Testis (tissue), 2 donors: ENCODE data around the gene ZNF547.

Experiments used
- CTCF ChIP-seq, 3 experiments: fragments of 450-650 bp in 2 of 3; fragments of 200-600 bp in 1 of 3; sonication (generic) in 1 of 3; IDR thresholded peaks; one replicate each; pipeline ENCODE4 v1.5.1; 2016 to 2019; ENCODE audit warnings: antibody characterized with exemption in 3 of 3, mild to moderate bottlenecking in 2 of 3, moderate library complexity in 1 of 3
- POLR2A ChIP-seq: fragments of 450-650 bp; IDR thresholded peaks from one replicate; pipeline ENCODE4 v1.6.1; 2017; ENCODE audit warnings: antibody characterized with exemption, mild to moderate bottlenecking, moderate library complexity

DNA sequence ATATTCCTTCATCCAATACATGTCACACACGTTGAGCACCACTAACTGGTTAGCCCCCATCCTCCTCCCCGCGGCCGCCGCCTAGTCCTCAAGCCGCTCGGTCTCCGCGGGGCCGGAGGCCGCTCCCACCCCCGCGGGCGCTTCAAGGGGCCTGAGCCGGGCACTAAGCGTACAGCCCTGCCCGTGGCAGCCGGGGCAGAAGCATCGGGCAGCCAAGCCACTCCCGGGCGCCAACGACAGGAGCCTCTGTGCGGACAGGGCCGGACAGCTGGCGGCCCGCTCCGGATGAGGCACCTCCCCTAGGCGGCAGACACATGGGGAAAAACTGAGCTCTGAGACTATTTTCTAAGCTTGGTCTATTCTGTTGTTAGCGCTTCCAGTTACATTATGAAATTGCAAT lies 45.8 kb upstream of the ZNF547 start:
- no peak for TF ChIP-seq CTCF (IDR thresholded peaks at IDR 0.05)
- TF ChIP-seq POLR2A: no peak
